Measurements from ENCODE around the gene CFAP92. TPM values are rescaled to one million over a fixed set of nuclear protein-coding genes. Genes with fewer than 3 reads are reported as not detected.

Gene CFAP92
- polyA plus RNA-seq, 1 experiment = 0.10 TPM

Small RNAs within 50 kb of the gene (small RNA-seq; reads per million reads assigned to genes)
- gene AC112484.4 (ENCODE audit: insufficient read length, low read depth) = not detected

Other genes starting within 250 kb of the CFAP92 start
- gene ACAD9, start 114.5 kb downstream of the CFAP92 start, polyA plus RNA-seq (2011; rRNA removed) = 31.0 and 35.2 TPM in 2 replicates
- gene EFCC1, start 7.2 kb upstream of the CFAP92 start, polyA plus RNA-seq (2011; rRNA removed) = 0.27 and 0.35 TPM in 2 replicates
- gene GP9, start 66.7 kb upstream of the CFAP92 start, polyA plus RNA-seq (2011; rRNA removed) = not detected in 2 replicates
- gene RAB43, start 127.7 kb upstream of the CFAP92 start, polyA plus RNA-seq (2011; rRNA removed) = 6.9 and 14.6 TPM in 2 replicates
- gene ISY1, start 167.0 kb upstream of the CFAP92 start, polyA plus RNA-seq (2011; rRNA removed) = 29.7 and 34.3 TPM in 2 replicates
- 265 and 305 TPM in 2 replicates for gene CNBP, start 189.8 kb upstream of the CFAP92 start, polyA plus RNA-seq (2011; rRNA removed)

Measured in AG04450 (cell line).